ENCODE results near the gene WDR45.

GRCh38 chrX:49063715-49064114, 16.0 kb downstream of the WDR45 start:
- TF ChIP-seq, protein P1, sequence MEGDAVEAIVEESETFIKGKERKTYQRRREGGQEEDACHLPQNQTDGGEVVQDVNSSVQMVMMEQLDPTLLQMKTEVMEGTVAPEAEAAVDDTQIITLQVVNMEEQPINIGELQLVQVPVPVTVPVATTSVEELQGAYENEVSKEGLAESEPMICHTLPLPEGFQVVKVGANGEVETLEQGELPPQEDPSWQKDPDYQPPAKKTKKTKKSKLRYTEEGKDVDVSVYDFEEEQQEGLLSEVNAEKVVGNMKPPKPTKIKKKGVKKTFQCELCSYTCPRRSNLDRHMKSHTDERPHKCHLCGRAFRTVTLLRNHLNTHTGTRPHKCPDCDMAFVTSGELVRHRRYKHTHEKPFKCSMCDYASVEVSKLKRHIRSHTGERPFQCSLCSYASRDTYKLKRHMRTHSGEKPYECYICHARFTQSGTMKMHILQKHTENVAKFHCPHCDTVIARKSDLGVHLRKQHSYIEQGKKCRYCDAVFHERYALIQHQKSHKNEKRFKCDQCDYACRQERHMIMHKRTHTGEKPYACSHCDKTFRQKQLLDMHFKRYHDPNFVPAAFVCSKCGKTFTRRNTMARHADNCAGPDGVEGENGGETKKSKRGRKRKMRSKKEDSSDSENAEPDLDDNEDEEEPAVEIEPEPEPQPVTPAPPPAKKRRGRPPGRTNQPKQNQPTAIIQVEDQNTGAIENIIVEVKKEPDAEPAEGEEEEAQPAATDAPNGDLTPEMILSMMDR (conservative IDR thresholded peaks at IDR 0.05): no peak
- no peak for TF ChIP-seq ZFX (IDR thresholded peaks at IDR 0.05)
